Measurements from ENCODE around the gene SRD5A2. TPM values are rescaled to one million over a fixed set of nuclear protein-coding genes. Genes with fewer than 3 reads are reported as not detected.

Gene SRD5A2
- total RNA-seq, 1 donor from 2014 or later, result not detected

- Mint-ChIP-seq H3K4me1 (ENCODE audit: unreplicated experiment) (no peaks in the 10 kb centered on the region), H3K27ac (ENCODE audit: unreplicated experiment) (no peak overlapping the region), H3K36me3 (ENCODE audit: unreplicated experiment) (no peaks in the 10 kb centered on the region), H3K9me3 (ENCODE audit: unreplicated experiment) (peaks cover 15% of the 10 kb centered on the region), H3K4me3 (ENCODE audit: unreplicated experiment) (no peak overlapping the region), H3K27me3 (ENCODE audit: unreplicated experiment) (peaks cover 3% of the 10 kb centered on the region)
- no peak for DNase-seq (ENCODE audit: extremely low spot score, unreplicated experiment)
- TF ChIP-seq CTCF (IDR thresholded peaks at IDR 0.05), result no peak
Observed at GRCh38 chr2:31555967-31556706, 24.6 kb downstream of the SRD5A2 start.

GRCh38 chr2:31553362-31553761, 27.4 kb downstream of the SRD5A2 start:
- Mint-ChIP-seq H3K4me3 (ENCODE audit: unreplicated experiment) (no peak overlapping the region), H3K27ac (ENCODE audit: unreplicated experiment) (no peak overlapping the region), H3K36me3 (ENCODE audit: unreplicated experiment) (no peaks in the 10 kb centered on the region), H3K27me3 (ENCODE audit: unreplicated experiment) (peaks cover 6% of the 10 kb centered on the region), H3K4me1 (ENCODE audit: unreplicated experiment) (no peaks in the 10 kb centered on the region), H3K9me3 (ENCODE audit: unreplicated experiment) (peaks cover 15% of the 10 kb centered on the region)
- TF ChIP-seq CTCF (IDR thresholded peaks at IDR 0.05), result no peak
- DNase-seq (ENCODE audit: extremely low spot score, unreplicated experiment), result no peak

DNA sequence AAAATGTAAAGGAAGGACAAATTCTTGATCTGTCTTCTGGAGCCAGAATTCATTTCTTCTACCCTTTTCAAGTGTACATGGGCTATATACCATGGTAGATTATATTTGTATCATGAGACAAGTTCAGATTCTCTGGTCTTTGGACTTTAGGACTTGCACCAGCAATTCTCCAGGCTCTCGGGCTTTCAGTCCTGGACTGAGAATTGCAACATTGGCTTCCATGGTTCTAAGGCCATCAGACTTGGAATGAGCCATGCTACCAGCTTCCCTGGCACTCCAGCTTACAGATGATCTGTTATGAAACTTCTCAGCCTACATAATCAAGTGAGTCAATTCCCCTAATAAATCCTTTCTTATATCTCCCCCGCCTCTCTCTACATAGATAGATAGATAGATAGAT, 33.3 kb downstream of the SRD5A2 start:
- Mint-ChIP-seq H3K9me3 (ENCODE audit: unreplicated experiment) (peaks cover 16% of the 10 kb centered on the region), H3K36me3 (ENCODE audit: unreplicated experiment) (no peaks in the 10 kb centered on the region), H3K27ac (ENCODE audit: unreplicated experiment) (no peak overlapping the region), H3K4me1 (ENCODE audit: unreplicated experiment) (no peaks in the 10 kb centered on the region), H3K4me3 (ENCODE audit: unreplicated experiment) (no peak overlapping the region), H3K27me3 (ENCODE audit: unreplicated experiment) (peaks cover 25% of the 10 kb centered on the region)
- no peak for DNase-seq (ENCODE audit: extremely low spot score, unreplicated experiment)
- TF ChIP-seq CTCF (IDR thresholded peaks at IDR 0.05), result no peak

DNA sequence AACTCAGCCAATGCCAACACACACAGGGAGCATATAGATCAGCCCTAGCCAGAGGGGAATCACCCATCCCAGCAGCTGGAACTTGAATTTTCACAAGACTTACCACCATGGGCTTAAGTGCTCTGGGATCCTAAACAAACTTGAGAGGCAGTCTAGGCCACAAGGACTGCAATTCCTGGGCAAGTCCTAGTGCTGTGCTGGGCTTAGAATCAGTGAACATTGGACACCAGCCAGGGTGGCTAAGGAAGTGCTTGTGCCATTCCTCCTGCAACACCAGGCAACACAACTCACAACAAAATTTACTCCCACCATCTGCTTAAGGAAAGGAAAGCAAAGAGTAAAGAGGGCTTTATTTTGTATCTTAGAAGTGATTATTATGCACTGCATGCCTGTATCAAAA, 38.9 kb downstream of the SRD5A2 start:
- H3K27me3 Mint-ChIP-seq (ENCODE audit: unreplicated experiment), result peaks cover 30% of the 10 kb centered on the region

More for the DNA sequence above, 38.9 kb downstream of the SRD5A2 start:
- Mint-ChIP-seq H3K4me1 (ENCODE audit: unreplicated experiment) (no peaks in the 10 kb centered on the region), H3K4me3 (ENCODE audit: unreplicated experiment) (no peak overlapping the region), H3K36me3 (ENCODE audit: unreplicated experiment) (no peaks in the 10 kb centered on the region), H3K9me3 (ENCODE audit: unreplicated experiment) (peaks cover 18% of the 10 kb centered on the region), H3K27ac (ENCODE audit: unreplicated experiment) (no peak overlapping the region)
- DNase-seq (ENCODE audit: extremely low spot score, unreplicated experiment), result no peak
- TF ChIP-seq CTCF (IDR thresholded peaks at IDR 0.05), result no peak
